Kidney epithelial cell (primary cell): ENCODE results near the gene SPINDOC. TPM values are rescaled to one million over a fixed set of nuclear protein-coding genes. Genes with fewer than 3 reads are reported as not detected.

Source experiments
- DNase-seq: peaks from one replicate; pipeline ENCODE4 v3.0.0-alpha.2; 2010; ENCODE audit warnings: low read depth
- H3K27me3 ChIP-seq: 2 replicates; pipeline ENCODE4 v1.6.0; 2011; ENCODE audit warnings: low read length; ENCODE audit not compliant: control insufficient read depth, insufficient read depth
- H3K36me3 ChIP-seq: 2 replicates; pipeline ENCODE4 v1.5.1; 2011; ENCODE audit warnings: low read length; ENCODE audit not compliant: control insufficient read depth, insufficient read depth
- H3K4me3 ChIP-seq: 2 replicates; pipeline ENCODE4 v1.5.1; 2011; ENCODE audit warnings: low read depth, mild to moderate bottlenecking, control low read depth, low read length
- CTCF ChIP-seq: IDR thresholded peaks from 2 replicates; pipeline ENCODE4 v1.5.1; 2011; ENCODE audit warnings: mild to moderate bottlenecking, moderate library complexity, low read length, control low read depth, inconsistent platforms; ENCODE audit not compliant: insufficient read depth, poor library complexity, severe bottlenecking
- total RNA-seq: library from RNA; depleted of rRNA; stranded (reverse); fragments of >200 nt; gene quantifications from 2 replicates; pipeline ENCODE4 v1.2.3, GENCODE V29; 2015

The SPINDOC gene
- total RNA-seq, 1 donor from 2014 or later = 41.4 TPM

GRCh38 chr11:63813563-63814382 lies 517 bp downstream of the SPINDOC start:
- DNase-seq = no peak
- no peaks in the 10 kb centered on the region for H3K36me3 ChIP-seq
- no peak for TF ChIP-seq CTCF
- peak overlapping the region; percentile 57 for H3K4me3 ChIP-seq
- H3K27me3 ChIP-seq = no peaks in the 10 kb centered on the region

GRCh38 chr11:63814383-63814736 lies 1.1 kb downstream of the SPINDOC start:
- no peak for TF ChIP-seq CTCF
- Histone ChIP-seq H3K4me3 (peak overlapping the region; percentile 57), H3K36me3 (no peaks in the 10 kb centered on the region), H3K27me3 (no peaks in the 10 kb centered on the region)
- DNase-seq = no peak

- Histone ChIP-seq H3K36me3 (no peaks in the 10 kb centered on the region), H3K27me3 (no peaks in the 10 kb centered on the region), H3K4me3 (no peak overlapping the region)
- DNase-seq = no peak
- no peak for TF ChIP-seq CTCF
Measured at GRCh38 chr11:63816166-63816565, 2.9 kb downstream of the SPINDOC start.

- DNase-seq = no peak
- no peak for TF ChIP-seq CTCF
- H3K27me3 ChIP-seq = no peaks in the 10 kb centered on the region
- H3K36me3 ChIP-seq = no peaks in the 10 kb centered on the region
- H3K4me3 ChIP-seq = no peak overlapping the region
Measured at GRCh38 chr11:63816732-63817131, 3.5 kb downstream of the SPINDOC start.

- H3K36me3 ChIP-seq = peaks cover 2% of the 10 kb centered on the region
- H3K27me3 ChIP-seq = no peaks in the 10 kb centered on the region
- DNase-seq = no peak
- TF ChIP-seq CTCF = no peak
- no peak overlapping the region for H3K4me3 ChIP-seq
Measured at GRCh38 chr11:63817758-63818498, 4.7 kb downstream of the SPINDOC start.
